Uterus (tissue), 2 donors: ENCODE results near the gene NT5DC3.

Experiments used
- POLR2A ChIP-seq, 2 donors: fragments of 450-650 bp; IDR thresholded peaks; one replicate each; pipeline ENCODE4 v1.6.1; 2016; ENCODE audit warnings: antibody characterized with exemption in 2 of 2, mild to moderate bottlenecking in 1 of 2, moderate library complexity in 1 of 2
- TF ChIP-seq, protein P1 (sequence below), 4 experiments: fragments of 200-600 bp in 2 of 4; fragments of 450-650 bp in 2 of 4; sonication (generic) in 2 of 4; IDR thresholded peaks; one replicate each; pipeline ENCODE4 v1.5.1; 2016 to 2019; ENCODE audit warnings: antibody characterized with exemption in 4 of 4, mild to moderate bottlenecking in 2 of 4, moderate library complexity in 1 of 4

DNA sequence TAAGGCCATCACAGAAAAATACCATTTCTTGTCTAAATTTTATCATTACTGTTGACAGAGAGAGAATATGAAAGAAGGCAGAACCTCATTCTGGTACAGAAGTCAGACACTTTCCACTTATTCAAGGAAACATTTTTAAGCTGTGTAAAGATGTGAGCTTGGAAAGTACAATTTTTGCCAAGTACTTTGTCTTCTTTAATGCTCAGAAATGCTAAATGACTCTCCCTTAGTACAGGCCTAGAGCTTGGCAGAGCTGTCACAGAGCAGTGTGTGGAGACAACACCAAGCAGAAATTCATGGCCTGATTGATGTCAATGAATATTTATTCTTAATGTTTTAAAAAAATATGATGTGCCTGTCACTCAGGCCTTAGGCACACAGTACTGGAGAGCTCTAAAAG, 20.7 kb downstream of the NT5DC3 start:
- TF ChIP-seq, protein P1, sequence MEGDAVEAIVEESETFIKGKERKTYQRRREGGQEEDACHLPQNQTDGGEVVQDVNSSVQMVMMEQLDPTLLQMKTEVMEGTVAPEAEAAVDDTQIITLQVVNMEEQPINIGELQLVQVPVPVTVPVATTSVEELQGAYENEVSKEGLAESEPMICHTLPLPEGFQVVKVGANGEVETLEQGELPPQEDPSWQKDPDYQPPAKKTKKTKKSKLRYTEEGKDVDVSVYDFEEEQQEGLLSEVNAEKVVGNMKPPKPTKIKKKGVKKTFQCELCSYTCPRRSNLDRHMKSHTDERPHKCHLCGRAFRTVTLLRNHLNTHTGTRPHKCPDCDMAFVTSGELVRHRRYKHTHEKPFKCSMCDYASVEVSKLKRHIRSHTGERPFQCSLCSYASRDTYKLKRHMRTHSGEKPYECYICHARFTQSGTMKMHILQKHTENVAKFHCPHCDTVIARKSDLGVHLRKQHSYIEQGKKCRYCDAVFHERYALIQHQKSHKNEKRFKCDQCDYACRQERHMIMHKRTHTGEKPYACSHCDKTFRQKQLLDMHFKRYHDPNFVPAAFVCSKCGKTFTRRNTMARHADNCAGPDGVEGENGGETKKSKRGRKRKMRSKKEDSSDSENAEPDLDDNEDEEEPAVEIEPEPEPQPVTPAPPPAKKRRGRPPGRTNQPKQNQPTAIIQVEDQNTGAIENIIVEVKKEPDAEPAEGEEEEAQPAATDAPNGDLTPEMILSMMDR (IDR thresholded peaks at IDR 0.05), result no peak
- TF ChIP-seq POLR2A (IDR thresholded peaks at IDR 0.05), result no peak
